ENCODE results near the gene ALX1.
A peak's percentile ranks its signal among the peaks of the same experiment; 100 is the strongest.

Gene ALX1

GRCh38 chr12:85280165-85280983, at the start of gene ALX1:
Gene ALX1, plus strand, starts transcription at chr12:85280220. Its CDS starts 42 bp downstream, at chr12:85280262.
- peak; percentile 13 for DNase-seq (ENCODE audit: low spot score)

GRCh38 chr12:85237327-85237726, 42.7 kb upstream of the ALX1 start:
- DNase-seq (ENCODE audit: low spot score), result no peak

- no peak for DNase-seq (ENCODE audit: low spot score)
These were observed 35.5 kb upstream of the ALX1 start for GRCh38 chr12:85244561-85244960.

GRCh38 chr12:85253853-85254252, 26.2 kb upstream of the ALX1 start:
- DNase-seq (ENCODE audit: low spot score), result no peak

- no peak for DNase-seq (ENCODE audit: low spot score)
These were observed 22.3 kb upstream of the ALX1 start for GRCh38 chr12:85257671-85258070.

- DNase-seq (ENCODE audit: low spot score), result no peak
These were observed 19.6 kb upstream of the ALX1 start for GRCh38 chr12:85260447-85260846.

- no peak for DNase-seq (ENCODE audit: low spot score)
These were observed 19.1 kb upstream of the ALX1 start for GRCh38 chr12:85260896-85261295.

GRCh38 chr12:85266356-85266755, 13.7 kb upstream of the ALX1 start:
- no peak for DNase-seq (ENCODE audit: low spot score)

GRCh38 chr12:85273381-85274314, 6.4 kb upstream of the ALX1 start:
- no peak for DNase-seq (ENCODE audit: low spot score)

GRCh38 chr12:85274315-85274651, 5.7 kb upstream of the ALX1 start:
- DNase-seq (ENCODE audit: low spot score), result no peak

- DNase-seq (ENCODE audit: low spot score), result no peak
These were observed 4.6 kb upstream of the ALX1 start for GRCh38 chr12:85275374-85275773.

GRCh38 chr12:85277191-85277590, 2.8 kb upstream of the ALX1 start:
- DNase-seq (ENCODE audit: low spot score), result no peak

GRCh38 chr12:85277900-85278597, 2.0 kb upstream of the ALX1 start:
- no peak for DNase-seq (ENCODE audit: low spot score)

GRCh38 chr12:85278598-85279448, 1.2 kb upstream of the ALX1 start:
- DNase-seq (ENCODE audit: low spot score), result no peak

GRCh38 chr12:85279449-85280164, 413 bp upstream of the ALX1 start:
- DNase-seq (ENCODE audit: low spot score), result peak; percentile 5

- no peak for DNase-seq (ENCODE audit: low spot score)
These were observed 1.1 kb downstream of the ALX1 start for GRCh38 chr12:85280984-85281630.

GRCh38 chr12:85281636-85282312, 1.8 kb downstream of the ALX1 start:
- no peak for DNase-seq (ENCODE audit: low spot score)

GRCh38 chr12:85283560-85283959, 3.5 kb downstream of the ALX1 start:
- DNase-seq (ENCODE audit: low spot score), result no peak

GRCh38 chr12:85296362-85296761, 16.3 kb downstream of the ALX1 start:
- DNase-seq (ENCODE audit: low spot score), result no peak

GRCh38 chr12:85299053-85299452, 19.0 kb downstream of the ALX1 start:
- no peak for DNase-seq (ENCODE audit: low spot score)

Data from hepatic stellate cell (primary cell).